K562 (cell line): ENCODE data around the gene SPATA17. TPM values are rescaled to one million over a fixed set of nuclear protein-coding genes. Genes with fewer than 3 reads are reported as not detected.

Experiments used
- ATAC-seq: fragments of 200-7000 bp; cut with Tn5 transposase; 3 replicates; pipeline ENCODE4 v1.9.1; 2020; ENCODE audit warnings: moderate library complexity
- BruUV-seq: library from RNA; stranded (reverse); fragments of 400-500 nt; replicated peaks from 2 replicates; lab custom pipeline; 2021; lab: Mats Ljungman, UMichigan
- CTCF ChIA-PET: fragments of 300-600 bp; formaldehyde crosslinking; extraction: SDS; loops from one replicate; lab custom pipeline; 2021; ENCODE audit warnings: low intra/inter-chr PET ratio; lab: Yijun Ruan, JAX
- POLR2A ChIA-PET: fragments of 300-600, 350-650 bp; sonication (Branson Sonifier 250); formaldehyde crosslinking; extraction: SDS; loops from one replicate; lab custom pipeline; 2021; ENCODE audit warnings: antibody characterized with exemption, inconsistent platforms; lab: Yijun Ruan, JAX
- DNase-seq, 4 experiments: peaks; one replicate each; pipeline versions ENCODE4 v3.0.0 to v3.0.0-alpha.2; 2011 to 2018; ENCODE audit warnings: low spot score in 3 of 4, mixed read lengths in 3 of 4; ENCODE audit errors: extremely low read depth in 1 of 4
- FAIRE-seq: peaks from 2 replicates; lab custom pipeline; 2011; peaks lifted over from hg19 to GRCh38; lab: Jason Lieb, UNC
- H2AFZ ChIP-seq: 2 replicates; pipeline ENCODE4 v1.6.0; 2011; ENCODE audit warnings: low read depth, low read length, control low read depth, inconsistent platforms
- H3K27ac ChIP-seq: fragments of 200-600 bp; 3 replicates; pipeline ENCODE4 v1.8.0; 2011; ENCODE audit warnings: low read depth, mild to moderate bottlenecking, control low read depth, inconsistent platforms, low read length, moderate library complexity, mixed read lengths; ENCODE audit errors: extremely low read depth
- H3K27me3 ChIP-seq, 2 experiments: fragments of 300-600 bp in 1 of 2; 2 replicates in 1 of 2; 3 replicates in 1 of 2; pipeline versions ENCODE4 v1.6.0 to v1.8.0; 2011; ENCODE audit warnings: inconsistent platforms in 2 of 2, low read length in 2 of 2, mild to moderate bottlenecking in 1 of 2, mixed read lengths in 1 of 2, moderate library complexity in 1 of 2; ENCODE audit not compliant: control insufficient read depth in 2 of 2, insufficient read depth in 2 of 2
- H3K36me3 ChIP-seq: fragments of 300-600 bp; 3 replicates; pipeline ENCODE4 v1.8.0; 2011; ENCODE audit warnings: mild to moderate bottlenecking, low read length, inconsistent platforms; ENCODE audit not compliant: control insufficient read depth, insufficient read depth
- H3K4me1 ChIP-seq, 2 experiments: fragments of 200-600 bp in 1 of 2; replicated peaks in 1 of 2; 2 replicates in 1 of 2; 3 replicates in 1 of 2; pipeline versions ENCODE4 v1.5.1 to v1.8.0; 2011; ENCODE audit warnings: inconsistent platforms in 2 of 2, low read length in 2 of 2, mild to moderate bottlenecking in 1 of 2, mixed read lengths in 1 of 2, moderate library complexity in 1 of 2; ENCODE audit not compliant: control insufficient read depth in 2 of 2, insufficient read depth in 2 of 2
- H3K4me2 ChIP-seq: 2 replicates; pipeline ENCODE4 v1.6.1; 2011; ENCODE audit warnings: low read length, control low read depth, inconsistent platforms, mixed read lengths; ENCODE audit not compliant: insufficient read depth
- H3K4me3 ChIP-seq: fragments of 200-600 bp; sonication (generic), shearing (Covaris generic); 2 replicates; pipeline ENCODE4 v1.5.1; 2016; ENCODE audit warnings: control low read depth, inconsistent platforms
- H3K79me2 ChIP-seq: fragments of 200-600 bp; 3 replicates; pipeline ENCODE4 v1.8.0; 2011; ENCODE audit warnings: low read length, inconsistent platforms; ENCODE audit not compliant: control insufficient read depth, insufficient read depth
- H3K9ac ChIP-seq, 2 experiments: 2 replicates each; pipeline versions ENCODE4 v1.6.0 to v1.6.1; 2011; ENCODE audit warnings: low read depth in 2 of 2, low read length in 2 of 2, control low read depth in 1 of 2, inconsistent platforms in 1 of 2, mild to moderate bottlenecking in 1 of 2, mixed read lengths in 1 of 2; ENCODE audit not compliant: insufficient read depth in 1 of 2
- H3K9me1 ChIP-seq: one replicate; pipeline ENCODE4 v1.6.0; 2011; ENCODE audit warnings: inconsistent platforms, mild to moderate bottlenecking, low read length, moderate library complexity; ENCODE audit not compliant: control insufficient read depth, insufficient read depth
- H3K9me3 ChIP-seq: replicated peaks from 2 replicates; pipeline ENCODE4 v1.5.1; 2011; ENCODE audit warnings: low read depth, low read length, inconsistent platforms; ENCODE audit not compliant: control insufficient read depth, insufficient read depth
- H4K20me1 ChIP-seq: replicated peaks from 2 replicates; pipeline ENCODE4 v1.6.1; 2011; ENCODE audit warnings: low read length, inconsistent platforms, mixed read lengths; ENCODE audit not compliant: control insufficient read depth, insufficient read depth
- BRF1 ChIP-seq: IDR thresholded peaks from 3 replicates; pipeline ENCODE4 v1.6.1; 2011; ENCODE audit warnings: borderline replicate concordance, mild to moderate bottlenecking; ENCODE audit not compliant: insufficient read length; ENCODE audit errors: extremely low read depth
- HEY1 ChIP-seq: fragments of 250-450 bp; sonication (Bioruptor Pico); IDR thresholded peaks from 2 replicates; pipeline ENCODE4 v1.5.0; 2020; ENCODE audit warnings: mild to moderate bottlenecking, moderate library complexity, borderline replicate concordance
- KLF13 ChIP-seq: fragments of 450-650 bp; IDR thresholded peaks from 2 replicates; pipeline ENCODE4 v1.6.1; 2016; ENCODE audit warnings: missing genetic modification characterization, low read depth, mild to moderate bottlenecking, missing compliant biosample characterization, moderate library complexity, borderline replicate concordance
- MTA3 ChIP-seq: fragments of 450-650 bp; formaldehyde crosslinking; IDR thresholded peaks from 2 replicates; pipeline ENCODE4 v1.6.1; 2017; ENCODE audit warnings: mild to moderate bottlenecking, borderline replicate concordance
- PHB ChIP-seq: fragments of 250-450 bp; sonication (Bioruptor Pico); IDR thresholded peaks from 2 replicates; pipeline ENCODE4 v1.5.0; 2021
- PHF21A ChIP-seq: fragments of 450-650 bp; IDR thresholded peaks from 2 replicates; pipeline ENCODE4 v1.6.1; 2017; ENCODE audit warnings: low read depth, borderline replicate concordance
- SIX5 ChIP-seq, 2 experiments: IDR thresholded peaks; 2 replicates each; pipeline ENCODE4 v1.6.1; 2011; ENCODE audit warnings: low read length in 2 of 2, borderline replicate concordance in 1 of 2, low read depth in 1 of 2, mild to moderate bottlenecking in 1 of 2, moderate library complexity in 1 of 2; ENCODE audit not compliant: insufficient read depth in 1 of 2
- SMAD3 ChIP-seq: fragments of 450-650 bp; formaldehyde crosslinking; conservative IDR thresholded peaks from 2 replicates; pipeline ENCODE4 v1.4.0; 2020; ENCODE audit warnings: mild to moderate bottlenecking
- SRSF1 ChIP-seq: fragments of 200-400 bp; formaldehyde crosslinking; IDR thresholded peaks from 2 replicates; pipeline ENCODE4 v1.6.1; 2017; ENCODE audit warnings: mild to moderate bottlenecking, low read depth, low read length, moderate library complexity
- TCF3 ChIP-seq: sonication (generic); formaldehyde crosslinking; IDR thresholded peaks from 2 replicates; pipeline ENCODE4 v1.4.0; 2020; ENCODE audit warnings: mild to moderate bottlenecking, missing genetic modification reagents
- WGBS: fragments of 100-300 bp; shearing (Covaris generic); methylation state at CpG from one replicate; pipeline ENCODE4 v1.1.6; 2016; ENCODE audit warnings: low coverage, mixed read lengths; ENCODE audit not compliant: insufficient coverage; ENCODE audit errors: missing lambda C conversion rate; 5-methylcytosine and 5-hydroxymethylcytosine counted together
- in situ Hi-C: fragments of 300-500 bp; cut with MboI; formaldehyde crosslinking; loops from 4 replicates; pipeline ENCODE4 v1.15.0; 2018; ENCODE audit warnings: inconsistent platforms, mixed read lengths
- intact Hi-C: fragments of 100-400 bp; cut with micrococcal nuclease; formaldehyde crosslinking; loops from 2 replicates; pipeline ENCODE4 v1.14.2; 2022
- polyA plus RNA-seq, 8 experiments: library from polyadenylated mRNA; depleted of rRNA in 4 of 8; stranded (reverse) in 5 of 8; unstranded in 3 of 8; fragments of >200 nt; fragmentation: Nextera tagmentation in 2 of 8; fragmentation: Illumina TruSeq in 1 of 8; extraction: Ambion mirVana in 2 of 8; extraction: Trizol in 1 of 8; gene quantifications; 2 replicates each; pipeline versions ENCODE4 v1.2.1 to v1.2.3, GENCODE V29; 2011 to 2014; ENCODE audit warnings: inconsistent platforms in 1 of 8, missing spikeins in 1 of 8
- total RNA-seq, 7 experiments: library from RNA; depleted of rRNA in 6 of 7; stranded (reverse); fragments of >200 nt in 6 of 7; fragmentation: Illumina TruSeq in 2 of 7; extraction: Trizol in 2 of 7; gene quantifications; 2 replicates each; pipeline versions ENCODE4 v1.2.1 to v1.2.3, GENCODE V29; 2011 to 2021; ENCODE audit warnings: low replicate concordance in 1 of 7
- TF ChIP-seq, protein P1 (sequence below): fragments of 450-650 bp; IDR thresholded peaks from 2 replicates; pipeline ENCODE4 v1.6.1; 2017; ENCODE audit warnings: mild to moderate bottlenecking, moderate library complexity
- TF ChIP-seq, protein P2 (sequence below): fragments of 250-450 bp; sonication (Bioruptor Pico); IDR thresholded peaks from 2 replicates; pipeline ENCODE4 v1.5.0; 2021

SPATA17 gene
- total and polyA plus RNA-seq, 9 of the 15 experiments (the other 6 are each of a cell fraction or from before 2014, with no cell fraction given), result 0.04 to 0.11 TPM; not detected in 7

DNA sequence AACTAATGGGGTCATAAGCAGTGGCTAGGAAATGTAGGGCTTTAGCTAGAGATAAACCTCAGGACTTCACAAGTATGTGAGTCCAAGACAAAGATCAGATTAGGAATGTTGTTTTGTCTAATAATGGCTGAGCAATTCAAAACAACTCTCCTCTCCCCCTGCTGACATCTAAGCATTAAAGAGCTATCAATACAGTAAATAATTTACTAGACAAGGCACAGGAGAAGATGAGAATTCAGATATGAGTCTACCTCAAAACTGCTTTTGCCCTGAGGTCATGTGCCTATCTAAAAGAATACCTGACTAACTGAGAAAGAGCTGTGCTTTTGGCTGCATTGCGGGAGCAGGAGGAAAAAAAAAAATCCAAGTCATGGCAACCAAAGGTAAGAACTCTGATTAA is 86.8 kb downstream of the SPATA17 start:
- in situ Hi-C loops, result no loop called here
- no peak for TF ChIP-seq TCF3 (CRISPR knock-in tag)
- no peak for TF ChIP-seq MTA3
- no peak for TF ChIP-seq SRSF1
- TF ChIP-seq PHF21A, result no peak
- no peak for TF ChIP-seq HEY1 (CRISPR knock-in tag)
- TF ChIP-seq KLF13 (tag), result no peak
- TF ChIP-seq, protein P1, sequence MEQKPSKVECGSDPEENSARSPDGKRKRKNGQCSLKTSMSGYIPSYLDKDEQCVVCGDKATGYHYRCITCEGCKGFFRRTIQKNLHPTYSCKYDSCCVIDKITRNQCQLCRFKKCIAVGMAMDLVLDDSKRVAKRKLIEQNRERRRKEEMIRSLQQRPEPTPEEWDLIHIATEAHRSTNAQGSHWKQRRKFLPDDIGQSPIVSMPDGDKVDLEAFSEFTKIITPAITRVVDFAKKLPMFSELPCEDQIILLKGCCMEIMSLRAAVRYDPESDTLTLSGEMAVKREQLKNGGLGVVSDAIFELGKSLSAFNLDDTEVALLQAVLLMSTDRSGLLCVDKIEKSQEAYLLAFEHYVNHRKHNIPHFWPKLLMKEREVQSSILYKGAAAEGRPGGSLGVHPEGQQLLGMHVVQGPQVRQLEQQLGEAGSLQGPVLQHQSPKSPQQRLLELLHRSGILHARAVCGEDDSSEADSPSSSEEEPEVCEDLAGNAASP, result no peak
- no peak for TF ChIP-seq SMAD3
- TF ChIP-seq, protein P2, sequence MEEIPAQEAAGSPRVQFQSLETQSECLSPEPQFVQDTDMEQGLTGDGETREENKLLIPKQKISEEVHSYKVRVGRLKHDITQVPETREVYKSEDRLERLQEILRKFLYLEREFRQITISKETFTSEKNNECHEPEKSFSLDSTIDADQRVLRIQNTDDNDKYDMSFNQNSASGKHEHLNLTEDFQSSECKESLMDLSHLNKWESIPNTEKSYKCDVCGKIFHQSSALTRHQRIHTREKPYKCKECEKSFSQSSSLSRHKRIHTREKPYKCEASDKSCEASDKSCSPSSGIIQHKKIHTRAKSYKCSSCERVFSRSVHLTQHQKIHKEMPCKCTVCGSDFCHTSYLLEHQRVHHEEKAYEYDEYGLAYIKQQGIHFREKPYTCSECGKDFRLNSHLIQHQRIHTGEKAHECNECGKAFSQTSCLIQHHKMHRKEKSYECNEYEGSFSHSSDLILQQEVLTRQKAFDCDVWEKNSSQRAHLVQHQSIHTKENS (CRISPR knock-in tag), result no peak
- TF ChIP-seq PHB (CRISPR knock-in tag), result no peak
- no peak for TF ChIP-seq SIX5 (IDR thresholded peaks at IDR 0.05; ENCODE audit: borderline replicate concordance in 1 of 2, insufficient read depth in 1 of 2, low read depth in 1 of 2, low read length in 2 of 2)
- no peak for TF ChIP-seq BRF1

More for the DNA sequence above, 86.8 kb downstream of the SPATA17 start:
- no peaks in the 10 kb centered on the region; the same call in 1 of the 2 replicates for H3K9me3 ChIP-seq
- ChIA-PET CTCF (no interaction called here), POLR2A (no interaction called here)
- H3K4me2 ChIP-seq, result no peak overlapping the region
- no peak overlapping the region for H2AFZ ChIP-seq
- H3K4me3 ChIP-seq, result no peak overlapping the region
- BruUV-seq, result no TSS peak
- WGBS, result 0% methylated on average over 1 of the region's 1 CpG
- H3K27ac ChIP-seq, result no peak overlapping the region
- FAIRE-seq, result no peak
- H3K79me2 ChIP-seq, result no peaks in the 10 kb centered on the region
- no peaks in the 10 kb centered on the region for H3K9me1 ChIP-seq
- no peak for DNase-seq
- no peak for ATAC-seq
- H4K20me1 ChIP-seq, result no peaks in the 10 kb centered on the region
- H3K27me3 ChIP-seq, result no peaks in the 10 kb centered on the region
- intact Hi-C loops, result no loop called here
- H3K9ac ChIP-seq, result no peak overlapping the region
- H3K4me1 ChIP-seq, result no peaks in the 10 kb centered on the region
- H3K36me3 ChIP-seq, result no peaks in the 10 kb centered on the region
